Naive thymus-derived CD4-positive, alpha-beta T cell (primary cell): ENCODE results near the gene ABCG1. TPM values are rescaled to one million over a fixed set of nuclear protein-coding genes. Genes with fewer than 3 reads are reported as not detected.

Source experiments
- ATAC-seq: fragments of 150-1000 bp; cut with Tn5 transposase; 2 replicates; pipeline ENCODE4 v1.10.0; 2021; ENCODE audit warnings: mild to moderate bottlenecking, moderate library complexity
- CTCF ChIA-PET: fragments of 350-600 bp; sonication (Branson Sonifier 250); formaldehyde crosslinking; loops from one replicate; lab custom pipeline; 2021; ENCODE audit warnings: antibody characterized with exemption; lab: Charles Lee
- POLR2A ChIA-PET: fragments of 350-600 bp; sonication (Branson Sonifier 250); formaldehyde crosslinking; loops from one replicate; lab custom pipeline; 2021; ENCODE audit warnings: antibody characterized with exemption, inconsistent platforms; lab: Charles Lee
- DNase-seq, 9 donors: peaks; one replicate each; pipeline versions ENCODE4 v3.0.0 to v3.0.0-alpha.2; 2020 to 2022; ENCODE audit warnings: mixed read lengths in 1 of 9
- H3K27ac ChIP-seq: one replicate; pipeline ENCODE4 v1.7.0; 2013; ENCODE audit warnings: mild to moderate bottlenecking, low read depth, low read length, moderate library complexity
- H3K27me3 ChIP-seq, 2 donors: one replicate each; pipeline ENCODE4 v1.7.0; 2013; ENCODE audit warnings: low read length in 2 of 2, mild to moderate bottlenecking in 2 of 2, moderate library complexity in 2 of 2; ENCODE audit not compliant: control insufficient read depth in 2 of 2, insufficient read depth in 2 of 2
- H3K36me3 ChIP-seq, 3 experiments: 1 replicate in 2 of 3; 2 replicates in 1 of 3; pipeline ENCODE4 v1.7.0; 2013; ENCODE audit warnings: low read length in 3 of 3, mild to moderate bottlenecking in 3 of 3, moderate library complexity in 1 of 3; ENCODE audit not compliant: insufficient read depth in 3 of 3, control insufficient read depth in 2 of 3
- H3K4me1 ChIP-seq, 2 donors: one replicate each; pipeline ENCODE4 v1.7.0; 2013; ENCODE audit warnings: low read length in 2 of 2, mild to moderate bottlenecking in 2 of 2, moderate library complexity in 1 of 2; ENCODE audit not compliant: control insufficient read depth in 2 of 2, insufficient read depth in 2 of 2
- H3K4me3 ChIP-seq: 2 replicates; pipeline ENCODE4 v1.7.0; 2013; ENCODE audit warnings: mild to moderate bottlenecking, low read length
- H3K9me3 ChIP-seq, 3 experiments: 1 replicate in 2 of 3; 2 replicates in 1 of 3; pipeline ENCODE4 v1.7.0; 2013; ENCODE audit warnings: low read length in 3 of 3; ENCODE audit not compliant: control insufficient read depth in 2 of 3
- H3K27ac Mint-ChIP-seq, 9 donors: one replicate each; pipeline ENCODE4 v1.8.0; 2020 to 2022; ENCODE audit warnings: mixed read lengths in 9 of 9, mild to moderate bottlenecking in 8 of 9, moderate library complexity in 5 of 9, inconsistent platforms in 2 of 9
- H3K27me3 Mint-ChIP-seq, 5 donors: one replicate each; pipeline ENCODE4 v1.8.0; 2021 to 2022; ENCODE audit warnings: mixed read lengths in 5 of 5, mild to moderate bottlenecking in 1 of 5
- H3K36me3 Mint-ChIP-seq, 5 donors: one replicate each; pipeline ENCODE4 v1.8.0; 2020 to 2022; ENCODE audit warnings: mixed read lengths in 5 of 5, mild to moderate bottlenecking in 3 of 5, inconsistent platforms in 1 of 5
- H3K4me1 Mint-ChIP-seq, 7 donors: one replicate each; pipeline ENCODE4 v1.8.0; 2020 to 2022; ENCODE audit warnings: mixed read lengths in 7 of 7, mild to moderate bottlenecking in 3 of 7, inconsistent platforms in 1 of 7
- H3K4me3 Mint-ChIP-seq, 10 donors: one replicate each; pipeline ENCODE4 v1.8.0; 2020 to 2022; ENCODE audit warnings: mild to moderate bottlenecking in 10 of 10, mixed read lengths in 10 of 10, moderate library complexity in 6 of 10, inconsistent platforms in 2 of 10
- H3K9me3 Mint-ChIP-seq, 11 donors: one replicate each; pipeline ENCODE4 v1.8.0; 2020 to 2022; ENCODE audit warnings: mixed read lengths in 11 of 11, mild to moderate bottlenecking in 4 of 11, inconsistent platforms in 1 of 11, moderate library complexity in 1 of 11
- intact Hi-C, 2 donors: fragments of 100-400 bp; cut with micrococcal nuclease; formaldehyde crosslinking; loops; one replicate each; pipeline ENCODE4 v1.15.1; 2023
- polyA plus RNA-seq, 2 donors: library from polyadenylated mRNA; unstranded; fragments of 300-500 nt; fragmentation: Illumina TruSeq; gene quantifications; one replicate each; pipeline ENCODE4 v1.2.3, GENCODE V29; 2021
- total RNA-seq, 6 experiments: library from RNA in 5 of 6; stranded (reverse) in 5 of 6; gene quantifications; 1 replicate in 5 of 6; 2 replicates in 1 of 6; pipeline ENCODE4 v1.2.3 and lab custom pipeline; 2021 to 2026

The ABCG1 gene
- total and polyA plus RNA-seq, 7 experiments from 2014 or later = 0.67 to 49.7 (median 17.0) TPM

DNA sequence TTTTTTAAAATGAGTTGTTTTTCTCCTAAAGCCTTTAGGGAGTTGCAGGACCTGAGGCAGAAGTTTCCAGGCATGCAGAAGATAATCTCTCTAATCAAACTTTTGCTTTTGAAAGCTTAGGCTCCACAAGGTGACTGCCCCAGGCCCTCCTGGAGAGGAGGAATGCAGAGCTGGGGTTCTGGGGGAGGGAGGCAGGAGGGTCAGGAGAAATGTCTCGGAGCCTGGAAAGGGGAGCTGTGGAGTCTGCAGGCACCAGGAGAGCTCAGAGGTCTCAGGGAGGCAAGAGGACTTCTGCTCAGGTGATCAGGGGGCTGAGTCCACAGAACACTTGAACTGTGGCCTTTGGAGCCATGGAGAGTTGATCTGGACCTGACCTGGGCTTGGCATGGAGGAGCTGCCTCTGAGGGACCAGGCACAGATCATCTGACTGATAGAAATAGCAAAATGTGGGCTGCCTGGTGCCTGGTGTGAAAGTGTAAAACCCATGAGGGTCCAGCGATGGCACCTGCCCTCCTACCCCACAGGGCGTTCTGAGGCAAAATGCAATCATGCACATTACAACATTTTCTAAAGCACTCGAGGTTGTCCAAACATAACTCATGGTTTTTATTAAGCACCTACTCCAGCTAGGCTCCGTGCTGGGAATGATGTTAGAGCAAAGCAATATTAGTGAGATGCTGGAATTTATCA, 10.0 kb upstream of the ABCG1 start:
- H3K27me3 ChIP-seq = no peaks in the 10 kb centered on the region
- H3K4me3 ChIP-seq = no peak overlapping the region
- H3K4me1 Mint-ChIP-seq = peaks cover 0 to 12% (median 4%) of the 10 kb centered on the region in 7 donors
- ATAC-seq (no peak), DNase-seq (no peak)
- intact Hi-C loops = no loop called here
- no peaks in the 10 kb centered on the region for H3K4me1 ChIP-seq
- no peak overlapping the region for H3K4me3 Mint-ChIP-seq
- peaks cover 0 to 4% (median 0%) of the 10 kb centered on the region in 11 donors for H3K9me3 Mint-ChIP-seq
- no peaks in the 10 kb centered on the region for H3K36me3 ChIP-seq
- H3K9me3 ChIP-seq = no peaks in the 10 kb centered on the region
- POLR2A ChIA-PET = no interaction called here
- CTCF ChIA-PET = no interaction called here
- no peak overlapping the region for H3K27ac ChIP-seq
- peaks cover 0 to 33% (median 0%) of the 10 kb centered on the region in 5 donors for H3K27me3 Mint-ChIP-seq
- H3K36me3 Mint-ChIP-seq = peaks cover 0 to 5% (median 0%) of the 10 kb centered on the region in 5 donors
- H3K27ac Mint-ChIP-seq = peak overlapping the region in 1 of 9 donors; percentile 9

DNA sequence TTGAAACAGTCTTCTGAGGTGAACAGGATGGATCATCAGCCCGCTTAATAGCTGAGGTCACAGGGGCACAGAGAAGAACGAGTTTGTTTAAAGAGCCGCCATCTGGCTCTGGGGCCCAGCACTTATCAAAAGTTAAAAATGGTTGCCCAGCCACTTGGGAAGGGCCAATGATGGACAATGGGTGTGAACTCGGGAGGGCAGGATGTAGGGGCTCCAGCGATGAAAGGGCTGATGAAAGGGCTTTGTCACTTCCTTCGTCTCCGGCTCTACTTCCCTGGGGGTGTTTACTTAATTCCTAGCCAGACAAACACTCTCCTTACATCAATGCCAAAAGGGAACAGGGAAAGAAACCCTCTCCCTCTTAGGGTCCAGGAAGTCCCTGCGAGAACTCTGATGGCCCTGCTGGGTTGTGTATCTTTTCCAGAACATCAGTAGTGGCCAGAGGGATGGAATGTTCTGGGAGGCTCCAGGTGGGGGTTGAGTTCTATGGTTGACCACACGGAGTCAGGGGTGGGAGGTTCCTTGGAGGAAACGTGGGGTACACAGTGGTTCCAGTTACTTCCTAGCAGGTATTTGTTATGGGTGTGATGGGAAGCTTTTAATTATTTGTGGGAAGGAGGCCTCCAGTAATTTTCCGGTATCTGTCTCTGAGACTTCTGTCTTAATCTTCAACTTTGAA, 9.0 kb upstream of the ABCG1 start:
- H3K4me1 ChIP-seq = no peaks in the 10 kb centered on the region
- ChIA-PET POLR2A (no interaction called here), CTCF (no interaction called here)

DNA sequence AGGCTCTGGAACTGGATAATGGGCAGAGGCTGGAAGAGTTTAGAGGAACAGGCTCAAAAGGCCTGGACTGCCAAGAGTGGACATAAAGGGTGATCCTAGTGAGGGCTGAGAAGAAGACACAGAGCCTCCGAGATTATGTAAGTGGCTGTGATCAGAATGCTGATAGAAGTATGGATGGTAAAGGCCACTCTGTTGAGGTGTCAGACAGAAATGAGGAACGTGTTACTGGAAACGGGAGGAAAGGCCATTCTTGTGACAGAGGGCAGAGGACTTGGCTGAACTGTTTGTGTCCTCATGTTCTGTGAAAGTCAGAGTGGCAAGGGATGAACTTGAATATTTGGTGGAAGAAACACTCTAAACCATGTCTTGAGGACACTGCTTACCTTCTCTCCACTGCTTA, 6.7 kb upstream of the ABCG1 start:
- CTCF ChIA-PET = no interaction called here
- Mint-ChIP-seq H3K4me3 (no peak overlapping the region), H3K27ac (no peak overlapping the region)

More for the DNA sequence above, 9.0 kb upstream of the ABCG1 start:
- H3K36me3 Mint-ChIP-seq = peaks cover 0 to 5% (median 0%) of the 10 kb centered on the region in 5 donors
- no peak overlapping the region for H3K4me3 Mint-ChIP-seq
- DNase-seq = peak in 1 of 9 donors; percentile 13
- Histone ChIP-seq H3K27me3 (no peaks in the 10 kb centered on the region), H3K27ac (no peak overlapping the region), H3K4me3 (no peak overlapping the region), H3K36me3 (no peaks in the 10 kb centered on the region), H3K9me3 (no peaks in the 10 kb centered on the region)
- H3K27me3 Mint-ChIP-seq = peaks cover 0 to 31% (median 0%) of the 10 kb centered on the region in 5 donors
- no peak overlapping the region for H3K27ac Mint-ChIP-seq
- no peak for ATAC-seq
- peaks cover 0 to 4% (median 0%) of the 10 kb centered on the region in 11 donors for H3K9me3 Mint-ChIP-seq
- H3K4me1 Mint-ChIP-seq = peaks cover 0 to 13% (median 5%) of the 10 kb centered on the region in 7 donors
- intact Hi-C loops = no loop called here

DNA sequence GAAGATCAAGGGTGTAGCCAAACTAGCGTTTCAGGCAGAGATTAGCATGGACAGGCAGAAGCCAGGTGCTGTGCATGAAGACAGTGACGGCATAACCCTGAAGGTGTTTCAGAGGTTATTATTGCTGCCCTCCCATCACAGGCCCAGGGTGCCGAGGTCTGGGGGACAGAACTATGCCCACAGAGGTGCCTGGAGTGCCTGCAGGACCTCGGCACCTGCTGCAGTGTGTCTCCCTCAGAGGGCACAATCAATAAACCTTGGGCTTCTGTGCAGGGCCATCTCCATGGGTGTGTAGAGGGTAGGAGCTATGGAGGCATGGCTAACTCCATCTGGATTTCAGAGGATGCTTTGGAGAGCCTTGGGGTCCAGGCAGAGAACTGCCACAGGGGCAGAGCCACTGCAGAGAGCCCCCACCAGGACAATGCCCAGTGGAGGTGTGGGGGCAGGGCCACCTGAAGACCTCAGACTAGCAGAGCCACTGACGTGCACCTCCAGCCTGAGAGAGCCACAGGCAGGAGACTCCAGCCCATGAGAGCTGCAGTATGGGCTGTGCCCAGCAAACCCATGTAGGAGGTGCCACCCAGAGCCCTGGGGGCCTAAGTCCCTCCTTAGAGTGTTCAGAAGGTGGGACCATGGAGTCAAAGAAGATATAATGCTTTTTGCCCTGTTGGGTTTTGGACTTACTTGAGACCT, 5.7 kb upstream of the ABCG1 start:
- DNase-seq = peak in 1 of 9 donors; percentile 15
- Histone ChIP-seq H3K4me3 (no peak overlapping the region), H3K36me3 (no peaks in the 10 kb centered on the region), H3K27me3 (no peaks in the 10 kb centered on the region), H3K27ac (no peak overlapping the region), H3K4me1 (no peaks in the 10 kb centered on the region), H3K9me3 (peaks cover 0 to 7% (median 0%) of the 10 kb centered on the region in 3 experiments)
- ChIA-PET POLR2A (no interaction called here), CTCF (interaction anchor here (0.7 kb wide), 1 partner anchor 1579 kb away, joined by 5 read pairs; no protein-coding TSS in a partner anchor)
- Mint-ChIP-seq H3K4me1 (peaks cover 0 to 13% (median 4%) of the 10 kb centered on the region in 7 donors), H3K9me3 (peaks cover 0 to 22% (median 4%) of the 10 kb centered on the region in 11 donors), H3K27ac (peak overlapping the region in 1 of 9 donors; percentile 2), H3K27me3 (peaks cover 0 to 17% (median 0%) of the 10 kb centered on the region in 5 donors), H3K4me3 (no peak overlapping the region), H3K36me3 (peaks cover 0 to 7% (median 0%) of the 10 kb centered on the region in 5 donors)
- intact Hi-C loops = no loop called here
- ATAC-seq = no peak

More for the DNA sequence above, 6.7 kb upstream of the ABCG1 start:
- Histone ChIP-seq H3K9me3 (peaks cover 0 to 7% (median 0%) of the 10 kb centered on the region in 3 experiments), H3K4me3 (no peak overlapping the region), H3K27me3 (no peaks in the 10 kb centered on the region), H3K27ac (no peak overlapping the region), H3K4me1 (no peaks in the 10 kb centered on the region), H3K36me3 (no peaks in the 10 kb centered on the region)
- DNase-seq (no peak), ATAC-seq (no peak)
- peaks cover 0 to 13% (median 4%) of the 10 kb centered on the region in 7 donors for H3K4me1 Mint-ChIP-seq
- intact Hi-C loops = no loop called here
- peaks cover 0 to 17% (median 0%) of the 10 kb centered on the region in 5 donors for H3K27me3 Mint-ChIP-seq
- H3K36me3 Mint-ChIP-seq = peaks cover 0 to 5% (median 0%) of the 10 kb centered on the region in 5 donors
- POLR2A ChIA-PET = no interaction called here
- peaks cover 0 to 20% (median 4%) of the 10 kb centered on the region in 11 donors for H3K9me3 Mint-ChIP-seq

DNA sequence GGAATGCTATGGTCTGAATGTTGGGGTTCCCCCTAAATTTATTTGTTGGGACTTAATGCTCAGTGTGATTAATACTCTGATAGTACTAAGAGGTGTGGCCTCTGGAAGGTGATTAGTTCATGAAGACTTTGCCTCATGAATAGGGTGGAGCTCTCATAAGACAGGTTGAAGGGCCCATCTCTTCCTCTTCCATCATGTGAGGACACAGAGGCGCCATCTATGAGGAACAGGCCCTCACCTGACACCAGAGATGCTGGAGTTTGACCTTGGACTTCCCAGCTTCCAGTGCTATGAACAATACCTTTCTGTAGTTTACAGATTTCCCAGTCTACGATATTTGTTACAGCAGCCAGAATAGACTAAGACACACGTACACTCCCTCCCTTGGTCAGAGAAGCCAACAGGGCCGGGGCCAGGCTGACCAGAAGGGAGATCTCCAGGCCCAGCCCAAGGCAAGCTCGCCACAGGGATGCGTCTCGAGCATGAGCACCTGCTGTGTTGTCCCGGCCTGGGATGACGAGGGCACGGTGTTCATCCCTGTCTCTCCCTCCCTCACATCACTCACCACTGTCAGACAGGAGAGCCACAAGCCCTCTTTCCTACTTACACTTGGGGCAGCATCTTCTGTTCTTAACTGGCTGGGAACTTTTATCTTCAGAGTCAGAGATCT, 4.7 kb upstream of the ABCG1 start:
- H3K4me3 Mint-ChIP-seq = no peak overlapping the region
- H3K27ac ChIP-seq = no peak overlapping the region
- H3K36me3 ChIP-seq = peaks cover 0 to 1% (median 0%) of the 10 kb centered on the region in 3 experiments
- ChIA-PET CTCF (no interaction called here), POLR2A (no interaction called here)
- H3K9me3 Mint-ChIP-seq = peaks cover 0 to 22% (median 4%) of the 10 kb centered on the region in 11 donors
- intact Hi-C loops = no loop called here
- H3K4me3 ChIP-seq = no peak overlapping the region
- DNase-seq (peak in 1 of 9 donors; percentile 17), ATAC-seq (no peak)
- peaks cover 0 to 7% (median 0%) of the 10 kb centered on the region in 5 donors for H3K36me3 Mint-ChIP-seq
- H3K27ac Mint-ChIP-seq = peak overlapping the region in 2 of 9 donors; percentile 3 to 19
- H3K27me3 Mint-ChIP-seq = peaks cover 0 to 9% (median 0%) of the 10 kb centered on the region in 5 donors
- peaks cover 0 to 13% (median 4%) of the 10 kb centered on the region in 7 donors for H3K4me1 Mint-ChIP-seq
- H3K27me3 ChIP-seq = no peaks in the 10 kb centered on the region
- H3K4me1 ChIP-seq = no peaks in the 10 kb centered on the region
- peaks cover 0 to 7% (median 0%) of the 10 kb centered on the region in 3 experiments for H3K9me3 ChIP-seq

DNA sequence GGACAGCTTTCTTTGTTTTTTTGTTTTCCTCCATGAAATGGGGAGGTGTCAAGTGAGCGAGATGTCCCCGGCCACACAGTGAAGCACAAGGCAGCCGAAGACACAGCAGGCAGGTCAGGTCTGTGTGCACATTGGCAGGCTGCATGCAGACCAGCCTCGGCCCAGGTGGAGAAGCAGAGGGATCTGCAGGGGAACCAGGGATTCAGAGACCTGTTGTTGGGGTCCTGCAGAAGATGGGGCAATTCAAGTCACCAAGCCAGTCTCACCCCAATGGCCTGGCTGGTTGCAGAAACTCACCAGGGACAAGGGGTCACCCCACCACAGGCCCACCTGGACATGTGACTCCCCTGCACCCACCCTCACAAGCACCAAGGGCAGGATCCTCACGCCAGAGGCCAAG, 4.0 kb upstream of the ABCG1 start:
- no peaks in the 10 kb centered on the region for H3K4me1 ChIP-seq
- Mint-ChIP-seq H3K4me1 (peaks cover 0 to 15% (median 4%) of the 10 kb centered on the region in 7 donors), H3K27ac (peak overlapping the region in 1 of 9 donors; percentile 3), H3K36me3 (peaks cover 0 to 7% (median 0%) of the 10 kb centered on the region in 5 donors), H3K27me3 (peaks cover 0 to 7% (median 0%) of the 10 kb centered on the region in 5 donors), H3K4me3 (no peak overlapping the region), H3K9me3 (peaks cover 0 to 22% (median 4%) of the 10 kb centered on the region in 11 donors)
- H3K36me3 ChIP-seq = peaks cover 0 to 8% (median 0%) of the 10 kb centered on the region in 3 experiments
- intact Hi-C loops = no loop called here
- ChIA-PET POLR2A (no interaction called here), CTCF (no interaction called here)
- H3K27ac ChIP-seq = no peak overlapping the region
- H3K27me3 ChIP-seq = no peaks in the 10 kb centered on the region
- DNase-seq (peak in 1 of 9 donors; percentile 15), ATAC-seq (no peak)
- H3K9me3 ChIP-seq = peaks cover 0 to 7% (median 0%) of the 10 kb centered on the region in 3 experiments
- H3K4me3 ChIP-seq = no peak overlapping the region
